HEK293 (cell line): Measurements from ENCODE around the gene SMIM24.

Source experiments
- CTCF ChIA-PET: fragments of 350-600 bp; formaldehyde crosslinking; extraction: SDS; loops from one replicate; lab custom pipeline; 2021; ENCODE audit warnings: antibody characterized with exemption; lab: Yijun Ruan, JAX
- POLR2A ChIA-PET: fragments of 300-600 bp; formaldehyde crosslinking; extraction: SDS; loops from one replicate; lab custom pipeline; 2020; ENCODE audit warnings: antibody characterized with exemption, inconsistent platforms; lab: Yijun Ruan, JAX
- H3K27ac ChIP-seq: fragments of 200-500 bp; sonication (Bioruptor generic); 2 replicates; pipeline ENCODE4 v1.5.1; 2014; ENCODE audit warnings: low read depth, low read length, control low read depth, inconsistent platforms; ENCODE audit errors: extremely low read depth
- H3K36me3 ChIP-seq, 2 experiments: fragments of 200-500 bp in 1 of 2; sonication (Bioruptor generic) in 1 of 2; 1 replicate in 1 of 2; 2 replicates in 1 of 2; pipeline ENCODE4 v1.5.1; 2014 to 2017; ENCODE audit warnings: inconsistent platforms in 2 of 2, low read length in 2 of 2; ENCODE audit not compliant: control insufficient read depth in 2 of 2, insufficient read depth in 1 of 2
- H3K4me1 ChIP-seq: fragments of 200-500 bp; sonication (Bioruptor generic); 2 replicates; pipeline ENCODE4 v1.5.1; 2014; ENCODE audit warnings: mild to moderate bottlenecking, low read length, inconsistent platforms; ENCODE audit not compliant: control insufficient read depth, insufficient read depth
- H3K4me3 ChIP-seq: 2 replicates; pipeline ENCODE4 v1.5.1; 2011; ENCODE audit warnings: low read depth, mild to moderate bottlenecking, control low read depth, low read length, moderate library complexity
- H3K9me3 ChIP-seq: fragments of 200-500 bp; sonication (Bioruptor generic); 2 replicates; pipeline ENCODE4 v1.5.1; 2014; ENCODE audit warnings: low read depth, low read length, inconsistent platforms; ENCODE audit not compliant: control insufficient read depth, insufficient read depth
- ATF2 ChIP-seq: fragments of 450-650 bp; formaldehyde crosslinking; IDR thresholded peaks from 2 replicates; pipeline ENCODE4 v1.5.1; 2016; ENCODE audit warnings: missing biosample characterization, missing genetic modification characterization, low read depth
- EGR2 ChIP-seq: fragments of 450-650 bp; formaldehyde crosslinking; IDR thresholded peaks from 2 replicates; pipeline ENCODE4 v1.5.1; 2016; ENCODE audit warnings: low read depth, missing biosample characterization, missing genetic modification characterization
- IKZF3 ChIP-seq: fragments of 450-650 bp; IDR thresholded peaks from 2 replicates; pipeline ENCODE4 v1.5.0; 2018; ENCODE audit warnings: missing biosample characterization, mild to moderate bottlenecking, missing genetic modification characterization, moderate library complexity
- KLF8 ChIP-seq: fragments of 450-650 bp; formaldehyde crosslinking; IDR thresholded peaks from 2 replicates; pipeline ENCODE4 v1.5.1; 2016; ENCODE audit warnings: missing biosample characterization, missing genetic modification characterization
- PRDM10 ChIP-seq: fragments of 450-650 bp; formaldehyde crosslinking; IDR thresholded peaks from 2 replicates; pipeline ENCODE4 v1.5.1; 2016; ENCODE audit warnings: missing biosample characterization, missing genetic modification characterization
- TSHZ1 ChIP-seq: fragments of 450-650 bp; formaldehyde crosslinking; IDR thresholded peaks from 2 replicates; pipeline ENCODE4 v1.5.1; 2016; ENCODE audit warnings: missing biosample characterization, missing genetic modification characterization, borderline replicate concordance
- ZBTB10 ChIP-seq: fragments of 450-650 bp; formaldehyde crosslinking; IDR thresholded peaks from 2 replicates; pipeline ENCODE4 v1.5.1; 2016; ENCODE audit warnings: missing biosample characterization, missing genetic modification characterization
- ZEB2 ChIP-seq: fragments of 450-650 bp; formaldehyde crosslinking; IDR thresholded peaks from 2 replicates; pipeline ENCODE4 v1.5.1; 2016; ENCODE audit warnings: missing biosample characterization, missing genetic modification characterization
- ZFHX2 ChIP-seq: fragments of 450-650 bp; formaldehyde crosslinking; conservative IDR thresholded peaks from 2 replicates; pipeline ENCODE4 v1.5.1; 2016; ENCODE audit warnings: missing biosample characterization, missing genetic modification characterization
- ZIC2 ChIP-seq: fragments of 450-650 bp; formaldehyde crosslinking; IDR thresholded peaks from 2 replicates; pipeline ENCODE4 v1.5.1; 2016; ENCODE audit warnings: missing biosample characterization, missing genetic modification characterization
- ZNF16 ChIP-seq: fragments of 450-650 bp; formaldehyde crosslinking; IDR thresholded peaks from 2 replicates; pipeline ENCODE4 v1.5.1; 2016; ENCODE audit warnings: low read depth, missing biosample characterization, missing genetic modification characterization
- ZNF174 ChIP-seq: fragments of 450-650 bp; formaldehyde crosslinking; IDR thresholded peaks from 2 replicates; pipeline ENCODE4 v1.5.0; 2017; ENCODE audit warnings: missing biosample characterization, mild to moderate bottlenecking, missing genetic modification characterization
- ZNF202 ChIP-seq: fragments of 450-650 bp; formaldehyde crosslinking; IDR thresholded peaks from 2 replicates; pipeline ENCODE4 v1.5.1; 2016; ENCODE audit warnings: missing biosample characterization, missing genetic modification characterization, borderline replicate concordance
- ZNF23 ChIP-seq: fragments of 450-650 bp; formaldehyde crosslinking; IDR thresholded peaks from 2 replicates; pipeline ENCODE4 v1.5.1; 2016; ENCODE audit warnings: missing biosample characterization, missing genetic modification characterization, borderline replicate concordance
- ZNF398 ChIP-seq: fragments of 450-650 bp; formaldehyde crosslinking; IDR thresholded peaks from 2 replicates; pipeline ENCODE4 v1.5.1; 2017; ENCODE audit warnings: missing biosample characterization, missing genetic modification characterization
- ZNF580 ChIP-seq: fragments of 450-650 bp; formaldehyde crosslinking; IDR thresholded peaks from 2 replicates; pipeline ENCODE4 v1.5.1; 2016; ENCODE audit warnings: missing biosample characterization, missing genetic modification characterization
- ZNF639 ChIP-seq: fragments of 450-650 bp; formaldehyde crosslinking; IDR thresholded peaks from 2 replicates; pipeline ENCODE4 v1.5.1; 2016; ENCODE audit warnings: missing biosample characterization, missing genetic modification characterization
- ZNF664 ChIP-seq: fragments of 450-650 bp; formaldehyde crosslinking; IDR thresholded peaks from 2 replicates; pipeline ENCODE4 v1.5.1; 2016; ENCODE audit warnings: missing biosample characterization, missing genetic modification characterization
- ZNF768 ChIP-seq: fragments of 450-650 bp; formaldehyde crosslinking; IDR thresholded peaks from 2 replicates; pipeline ENCODE4 v1.5.1; 2018; ENCODE audit warnings: missing biosample characterization, mild to moderate bottlenecking, missing genetic modification characterization
- ZNF785 ChIP-seq: fragments of 450-650 bp; formaldehyde crosslinking; IDR thresholded peaks from 2 replicates; pipeline ENCODE4 v1.5.1; 2016; ENCODE audit warnings: missing biosample characterization, missing genetic modification characterization

Gene SMIM24

GRCh38 chr19:3458229-3459088 is 21.9 kb downstream of the SMIM24 start:
- ChIA-PET POLR2A (no interaction called here), CTCF (interaction anchor here (0.5 kb wide), 1 partner anchor 26 kb away, joined by 3 read pairs; no protein-coding TSS in a partner anchor)
- Histone ChIP-seq H3K4me1 (peaks cover 8% of the 10 kb centered on the region), H3K9me3 (no peaks in the 10 kb centered on the region), H3K4me3 (no peak overlapping the region), H3K36me3 (peaks cover 0 to 24% of the 10 kb centered on the region in 2 experiments; a peak in 2 of 3 replicates), H3K27ac (no peak overlapping the region)
- TF ChIP-seq ZNF580 (0 out of 2 replicates have a peak, but pooled peaks have one; percentile 14), ZNF785 (tag by site-specific recombination) (no peak), ZNF16 (tag by site-specific recombination) (peak; percentile 98), ZIC2 (tag by site-specific recombination) (peak; percentile 24; the same call in 1 of the 2 replicates), KLF8 (peak; percentile 73), TSHZ1 (tag by site-specific recombination) (0 out of 2 replicates have a peak, but pooled peaks have one; percentile 19), PRDM10 (tag by site-specific recombination) (peak; percentile 42; the same call in 1 of the 2 replicates), ZEB2 (tag by site-specific recombination) (0 out of 2 replicates have a peak, but pooled peaks have one; percentile 13), ZBTB10 (tag by site-specific recombination) (no peak), ZNF23 (tag by site-specific recombination) (no peak), ZFHX2 (tag by site-specific recombination) (0 out of 2 replicates have a peak, but pooled peaks have one; percentile 8), EGR2 (0 out of 2 replicates have a peak, but pooled peaks have one; percentile 42), ZNF768 (tag by site-specific recombination) (no peak), ZNF398 (tag by site-specific recombination) (no peak), ATF2 (tag by site-specific recombination) (no peak), ZNF202 (tag by site-specific recombination) (no peak), ZNF639 (tag by site-specific recombination) (0 out of 2 replicates have a peak, but pooled peaks have one; percentile 46), ZNF664 (tag by site-specific recombination) (no peak), ZNF174 (tag by site-specific recombination) (no peak), IKZF3 (tag by site-specific recombination) (peak; percentile 50; the same call in 1 of the 2 replicates)
